ENCODE results near the gene IQCF6. TPM values are rescaled to one million over a fixed set of nuclear protein-coding genes. Genes with fewer than 3 reads are reported as not detected.
"Not testable (repeated sequence)": the region's sequence is repeated elsewhere in the genome, so short reads cannot be mapped to it uniquely, and the experiment has no call there.

IQCF6 gene
- total RNA-seq, 4 donors from 2014 or later: not detected

- Histone ChIP-seq H3K4me1 (no peaks in the 10 kb centered on the region), H3K4me3 (no peak overlapping the region), H3K36me3 (no peaks in the 10 kb centered on the region), H3K27ac (no peak overlapping the region), H3K27me3 (no peaks in the 10 kb centered on the region), H3K9me3 (no peaks in the 10 kb centered on the region)
- ATAC-seq: no peak
- in situ Hi-C loops (cut with MboI; ENCODE audit: low sequenced_read_pairs in 4 of 4): no loop called here
- TF ChIP-seq POLR2A (IDR thresholded peaks at IDR 0.05): no peak
- DNase-seq: no peak
- intact Hi-C loops (cut with DNase I; ENCODE audit: low total_unique reads): no loop called here
Measured at GRCh38 chr3:51751287-51751686, 27.8 kb downstream of the IQCF6 start.

GRCh38 chr3:51750878-51751277, 28.2 kb downstream of the IQCF6 start:
- ATAC-seq: no peak
- Histone ChIP-seq H3K27ac (no peak overlapping the region), H3K27me3 (no peaks in the 10 kb centered on the region), H3K4me1 (no peaks in the 10 kb centered on the region), H3K4me3 (no peak overlapping the region), H3K36me3 (no peaks in the 10 kb centered on the region), H3K9me3 (no peaks in the 10 kb centered on the region)
- intact Hi-C loops (cut with DNase I; ENCODE audit: low total_unique reads): no loop called here
- TF ChIP-seq CTCF (IDR thresholded peaks at IDR 0.05 in 4 of 5, conservative IDR thresholded peaks at IDR 0.05 in 1 of 5) (no peak), POLR2A (IDR thresholded peaks at IDR 0.05) (no peak)
- in situ Hi-C loops (cut with MboI; ENCODE audit: low sequenced_read_pairs in 4 of 4): no loop called here
- DNase-seq: no peak

- ATAC-seq (no peak), DNase-seq (no peak)
- in situ Hi-C loops (cut with MboI; ENCODE audit: low sequenced_read_pairs in 4 of 4) (no loop called here), intact Hi-C loops (cut with DNase I; ENCODE audit: low total_unique reads) (no loop called here)
- TF ChIP-seq POLR2A (IDR thresholded peaks at IDR 0.05) (no peak), CTCF (IDR thresholded peaks at IDR 0.05 in 4 of 5, conservative IDR thresholded peaks at IDR 0.05 in 1 of 5) (no peak)
- H3K27ac ChIP-seq: no peak overlapping the region
- no peaks in the 10 kb centered on the region for H3K27me3 ChIP-seq
- H3K4me1 ChIP-seq: no peaks in the 10 kb centered on the region
- no peak overlapping the region for H3K4me3 ChIP-seq
- H3K36me3 ChIP-seq: no peaks in the 10 kb centered on the region
- no peaks in the 10 kb centered on the region for H3K9me3 ChIP-seq
Measured at GRCh38 chr3:51748327-51748726, 30.7 kb downstream of the IQCF6 start.

GRCh38 chr3:51747840-51748239, 31.2 kb downstream of the IQCF6 start:
- in situ Hi-C loops (cut with MboI; ENCODE audit: low sequenced_read_pairs in 4 of 4) (no loop called here), intact Hi-C loops (cut with DNase I; ENCODE audit: low total_unique reads) (no loop called here)
- ATAC-seq (no peak), DNase-seq (no peak)
- Histone ChIP-seq H3K36me3 (no peaks in the 10 kb centered on the region), H3K9me3 (no peaks in the 10 kb centered on the region), H3K4me3 (no peak overlapping the region), H3K27ac (no peak overlapping the region), H3K27me3 (no peaks in the 10 kb centered on the region), H3K4me1 (no peaks in the 10 kb centered on the region)
- TF ChIP-seq CTCF (IDR thresholded peaks at IDR 0.05 in 4 of 5, conservative IDR thresholded peaks at IDR 0.05 in 1 of 5) (no peak), POLR2A (IDR thresholded peaks at IDR 0.05) (no peak)

GRCh38 chr3:51742978-51743377, 36.1 kb downstream of the IQCF6 start:
- H3K4me1 ChIP-seq; in situ Hi-C loops (cut with MboI; ENCODE audit: low sequenced_read_pairs in 4 of 4); H3K9me3 ChIP-seq; ATAC-seq; H3K4me3 ChIP-seq; H3K36me3 ChIP-seq; H3K27ac ChIP-seq; intact Hi-C loops (cut with DNase I; ENCODE audit: low total_unique reads); H3K27me3 ChIP-seq: not testable (repeated sequence)
- peak in 1 of 2 donors; percentile 13 for DNase-seq

DNA sequence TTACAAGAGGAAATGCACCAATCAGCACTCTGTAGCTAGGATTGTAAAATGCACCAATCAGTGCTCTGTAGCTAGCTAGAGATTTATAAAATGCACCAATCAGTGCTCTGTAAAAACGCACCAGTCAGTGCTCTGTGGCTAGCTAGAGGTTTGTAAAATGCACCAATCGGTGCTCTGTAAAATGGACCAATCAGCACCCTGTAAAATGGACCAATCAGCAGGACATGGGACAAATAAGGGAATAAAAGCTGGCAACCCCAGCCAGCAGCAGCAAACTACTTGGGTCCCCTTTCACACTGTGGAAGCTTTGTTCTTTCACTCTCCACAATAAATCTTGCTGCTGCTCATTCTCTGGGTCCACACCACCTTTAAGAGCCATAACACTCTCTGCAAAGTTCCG, 36.7 kb downstream of the IQCF6 start:
- H3K27me3 ChIP-seq; H3K36me3 ChIP-seq; in situ Hi-C loops (cut with MboI; ENCODE audit: low sequenced_read_pairs in 4 of 4); H3K27ac ChIP-seq; ATAC-seq; H3K4me3 ChIP-seq; intact Hi-C loops (cut with DNase I; ENCODE audit: low total_unique reads); DNase-seq; H3K9me3 ChIP-seq; H3K4me1 ChIP-seq: not testable (repeated sequence)

Data from gastrocnemius medialis (tissue), 4 donors.